ENCODE data around the gene CEACAM20. TPM values are rescaled to one million over a fixed set of nuclear protein-coding genes. Genes with fewer than 3 reads are reported as not detected.

CEACAM20 gene
- total and polyA plus RNA-seq, 2 of the 13 experiments (the other 11 are each of a cell fraction or from before 2014, with no cell fraction given), result 0.04 TPM; not detected in 1

DNA sequence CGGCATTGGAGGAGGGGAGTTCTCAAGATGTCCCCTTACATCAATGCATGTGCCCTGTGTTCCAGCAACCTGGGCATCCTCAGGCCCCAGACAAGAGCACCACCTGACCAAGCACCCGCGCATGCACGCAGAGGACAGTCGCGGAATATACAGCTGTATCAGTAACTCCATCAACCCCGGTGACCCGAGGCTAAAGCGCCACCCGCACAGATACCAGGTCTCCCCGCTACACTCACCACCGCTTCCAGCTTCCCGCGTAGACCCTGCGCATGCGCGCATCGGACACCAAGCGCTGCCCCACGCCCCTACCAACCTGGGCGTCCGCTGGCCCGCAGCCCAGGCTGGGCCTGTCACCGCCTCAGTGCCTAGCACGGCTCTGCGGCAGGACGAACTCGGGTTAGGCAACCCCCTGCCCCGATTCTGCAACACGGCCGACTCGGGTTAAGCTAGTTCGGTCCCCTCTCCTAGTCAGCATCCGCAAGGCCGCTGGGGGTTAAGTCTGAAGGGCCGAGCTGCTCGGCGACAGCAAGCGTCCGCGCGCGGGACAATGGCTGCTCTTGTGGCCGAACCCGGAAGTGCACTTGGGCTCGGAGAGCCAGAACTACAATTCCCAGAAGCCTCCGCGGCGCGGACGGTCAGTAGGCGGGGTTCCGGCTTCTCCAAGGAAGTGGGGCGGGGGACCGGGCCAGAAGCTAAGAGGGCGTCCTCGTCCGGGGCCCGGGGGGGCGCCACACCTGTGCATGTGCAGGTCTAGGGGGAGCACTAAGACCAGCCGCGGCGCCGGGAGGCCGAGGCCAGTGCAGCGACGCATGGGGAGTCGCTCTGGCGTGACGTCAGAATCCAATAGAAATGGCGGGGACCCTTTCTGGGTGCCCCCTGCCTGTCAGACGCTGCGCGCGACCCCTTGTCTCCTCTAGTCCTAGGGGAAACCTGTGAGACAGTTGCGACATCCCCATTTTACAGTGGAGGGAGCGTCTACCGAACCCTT is 29.2 kb downstream of the CEACAM20 start, which contains the start of gene ZNF180 (continued):
- TF ChIP-seq MLLT10 (CRISPR knock-in tag; IDR thresholded peaks at IDR 0.05) (no peak), ZNF850 (CRISPR knock-in tag; conservative IDR thresholded peaks at IDR 0.05) (no peak), NBN (conservative IDR thresholded peaks at IDR 0.05) (no peak), ZNF224 (CRISPR knock-in tag; IDR thresholded peaks at IDR 0.05) (0 out of 2 replicates have a peak, but pooled peaks have one; percentile 17), GATAD2A (CRISPR knock-in tag; IDR thresholded peaks at IDR 0.05) (peak; percentile 65), PITX1 (CRISPR knock-in tag; IDR thresholded peaks at IDR 0.05) (peak; percentile 69; the same call in 1 of the 2 replicates), BORCS8-MEF2B (CRISPR knock-in tag; IDR thresholded peaks at IDR 0.05) (peak; percentile 93), ZBTB3 (CRISPR knock-in tag; IDR thresholded peaks at IDR 0.05; ENCODE audit: borderline replicate concordance, low read depth) (no peak; the same call in 1 of the 2 replicates), SNRNP70 (IDR thresholded peaks at IDR 0.05; ENCODE audit: low read depth, low read length) (no peak), ZNF124 (CRISPR knock-in tag; IDR thresholded peaks at IDR 0.05) (peak; percentile 95), ZSCAN21 (CRISPR knock-in tag; IDR thresholded peaks at IDR 0.05; ENCODE audit: borderline replicate concordance) (peak; percentile 64; the same call in 1 of the 2 replicates)
- TF ChIP-seq, protein P1, sequence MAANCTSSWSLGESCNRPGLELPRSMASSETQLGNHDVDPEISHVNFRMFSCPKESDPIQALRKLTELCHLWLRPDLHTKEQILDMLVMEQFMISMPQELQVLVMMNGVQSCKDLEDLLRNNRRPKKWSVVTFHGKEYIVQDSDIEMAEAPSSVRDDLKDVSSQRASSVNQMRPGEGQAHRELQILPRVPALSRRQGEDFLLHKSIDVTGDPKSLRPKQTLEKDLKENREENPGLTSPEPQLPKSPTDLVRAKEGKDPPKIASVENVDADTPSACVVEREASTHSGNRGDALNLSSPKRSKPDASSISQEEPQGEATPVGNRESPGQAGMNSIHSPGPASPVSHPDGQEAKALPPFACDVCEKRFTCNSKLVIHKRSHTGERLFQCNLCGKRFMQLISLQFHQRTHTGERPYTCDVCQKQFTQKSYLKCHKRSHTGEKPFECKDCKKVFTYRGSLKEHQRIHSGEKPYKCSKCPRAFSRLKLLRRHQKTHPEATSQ (CRISPR knock-in tag; IDR thresholded peaks at IDR 0.05; ENCODE audit: borderline replicate concordance), result no peak
- TF ChIP-seq, protein P2, sequence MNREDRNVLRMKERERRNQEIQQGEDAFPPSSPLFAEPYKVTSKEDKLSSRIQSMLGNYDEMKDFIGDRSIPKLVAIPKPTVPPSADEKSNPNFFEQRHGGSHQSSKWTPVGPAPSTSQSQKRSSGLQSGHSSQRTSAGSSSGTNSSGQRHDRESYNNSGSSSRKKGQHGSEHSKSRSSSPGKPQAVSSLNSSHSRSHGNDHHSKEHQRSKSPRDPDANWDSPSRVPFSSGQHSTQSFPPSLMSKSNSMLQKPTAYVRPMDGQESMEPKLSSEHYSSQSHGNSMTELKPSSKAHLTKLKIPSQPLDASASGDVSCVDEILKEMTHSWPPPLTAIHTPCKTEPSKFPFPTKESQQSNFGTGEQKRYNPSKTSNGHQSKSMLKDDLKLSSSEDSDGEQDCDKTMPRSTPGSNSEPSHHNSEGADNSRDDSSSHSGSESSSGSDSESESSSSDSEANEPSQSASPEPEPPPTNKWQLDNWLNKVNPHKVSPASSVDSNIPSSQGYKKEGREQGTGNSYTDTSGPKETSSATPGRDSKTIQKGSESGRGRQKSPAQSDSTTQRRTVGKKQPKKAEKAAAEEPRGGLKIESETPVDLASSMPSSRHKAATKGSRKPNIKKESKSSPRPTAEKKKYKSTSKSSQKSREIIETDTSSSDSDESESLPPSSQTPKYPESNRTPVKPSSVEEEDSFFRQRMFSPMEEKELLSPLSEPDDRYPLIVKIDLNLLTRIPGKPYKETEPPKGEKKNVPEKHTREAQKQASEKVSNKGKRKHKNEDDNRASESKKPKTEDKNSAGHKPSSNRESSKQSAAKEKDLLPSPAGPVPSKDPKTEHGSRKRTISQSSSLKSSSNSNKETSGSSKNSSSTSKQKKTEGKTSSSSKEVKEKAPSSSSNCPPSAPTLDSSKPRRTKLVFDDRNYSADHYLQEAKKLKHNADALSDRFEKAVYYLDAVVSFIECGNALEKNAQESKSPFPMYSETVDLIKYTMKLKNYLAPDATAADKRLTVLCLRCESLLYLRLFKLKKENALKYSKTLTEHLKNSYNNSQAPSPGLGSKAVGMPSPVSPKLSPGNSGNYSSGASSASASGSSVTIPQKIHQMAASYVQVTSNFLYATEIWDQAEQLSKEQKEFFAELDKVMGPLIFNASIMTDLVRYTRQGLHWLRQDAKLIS (CRISPR knock-in tag; IDR thresholded peaks at IDR 0.05), result 0 out of 2 replicates have a peak, but pooled peaks have one; percentile 66
- TF ChIP-seq, protein P3, sequence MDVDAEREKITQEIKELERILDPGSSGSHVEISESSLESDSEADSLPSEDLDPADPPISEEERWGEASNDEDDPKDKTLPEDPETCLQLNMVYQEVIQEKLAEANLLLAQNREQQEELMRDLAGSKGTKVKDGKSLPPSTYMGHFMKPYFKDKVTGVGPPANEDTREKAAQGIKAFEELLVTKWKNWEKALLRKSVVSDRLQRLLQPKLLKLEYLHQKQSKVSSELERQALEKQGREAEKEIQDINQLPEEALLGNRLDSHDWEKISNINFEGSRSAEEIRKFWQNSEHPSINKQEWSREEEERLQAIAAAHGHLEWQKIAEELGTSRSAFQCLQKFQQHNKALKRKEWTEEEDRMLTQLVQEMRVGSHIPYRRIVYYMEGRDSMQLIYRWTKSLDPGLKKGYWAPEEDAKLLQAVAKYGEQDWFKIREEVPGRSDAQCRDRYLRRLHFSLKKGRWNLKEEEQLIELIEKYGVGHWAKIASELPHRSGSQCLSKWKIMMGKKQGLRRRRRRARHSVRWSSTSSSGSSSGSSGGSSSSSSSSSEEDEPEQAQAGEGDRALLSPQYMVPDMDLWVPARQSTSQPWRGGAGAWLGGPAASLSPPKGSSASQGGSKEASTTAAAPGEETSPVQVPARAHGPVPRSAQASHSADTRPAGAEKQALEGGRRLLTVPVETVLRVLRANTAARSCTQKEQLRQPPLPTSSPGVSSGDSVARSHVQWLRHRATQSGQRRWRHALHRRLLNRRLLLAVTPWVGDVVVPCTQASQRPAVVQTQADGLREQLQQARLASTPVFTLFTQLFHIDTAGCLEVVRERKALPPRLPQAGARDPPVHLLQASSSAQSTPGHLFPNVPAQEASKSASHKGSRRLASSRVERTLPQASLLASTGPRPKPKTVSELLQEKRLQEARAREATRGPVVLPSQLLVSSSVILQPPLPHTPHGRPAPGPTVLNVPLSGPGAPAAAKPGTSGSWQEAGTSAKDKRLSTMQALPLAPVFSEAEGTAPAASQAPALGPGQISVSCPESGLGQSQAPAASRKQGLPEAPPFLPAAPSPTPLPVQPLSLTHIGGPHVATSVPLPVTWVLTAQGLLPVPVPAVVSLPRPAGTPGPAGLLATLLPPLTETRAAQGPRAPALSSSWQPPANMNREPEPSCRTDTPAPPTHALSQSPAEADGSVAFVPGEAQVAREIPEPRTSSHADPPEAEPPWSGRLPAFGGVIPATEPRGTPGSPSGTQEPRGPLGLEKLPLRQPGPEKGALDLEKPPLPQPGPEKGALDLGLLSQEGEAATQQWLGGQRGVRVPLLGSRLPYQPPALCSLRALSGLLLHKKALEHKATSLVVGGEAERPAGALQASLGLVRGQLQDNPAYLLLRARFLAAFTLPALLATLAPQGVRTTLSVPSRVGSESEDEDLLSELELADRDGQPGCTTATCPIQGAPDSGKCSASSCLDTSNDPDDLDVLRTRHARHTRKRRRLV (CRISPR knock-in tag; IDR thresholded peaks at IDR 0.05), result peak; percentile 76
- TF ChIP-seq, protein P4, sequence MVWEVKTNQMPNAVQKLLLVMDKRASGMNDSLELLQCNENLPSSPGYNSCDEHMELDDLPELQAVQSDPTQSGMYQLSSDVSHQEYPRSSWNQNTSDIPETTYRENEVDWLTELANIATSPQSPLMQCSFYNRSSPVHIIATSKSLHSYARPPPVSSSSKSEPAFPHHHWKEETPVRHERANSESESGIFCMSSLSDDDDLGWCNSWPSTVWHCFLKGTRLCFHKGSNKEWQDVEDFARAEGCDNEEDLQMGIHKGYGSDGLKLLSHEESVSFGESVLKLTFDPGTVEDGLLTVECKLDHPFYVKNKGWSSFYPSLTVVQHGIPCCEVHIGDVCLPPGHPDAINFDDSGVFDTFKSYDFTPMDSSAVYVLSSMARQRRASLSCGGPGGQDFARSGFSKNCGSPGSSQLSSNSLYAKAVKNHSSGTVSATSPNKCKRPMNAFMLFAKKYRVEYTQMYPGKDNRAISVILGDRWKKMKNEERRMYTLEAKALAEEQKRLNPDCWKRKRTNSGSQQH (CRISPR knock-in tag; IDR thresholded peaks at IDR 0.05; ENCODE audit: low read depth), result no peak; the same call in 1 of the 2 replicates

Data from HepG2 (cell line).